Astrocyte (in vitro differentiated cells and primary cell): ENCODE data around the gene YTHDF1.

Experiments
- EZH2 ChIP-seq: IDR thresholded peaks from 2 replicates; pipeline ENCODE4 v1.6.1; 2012; ENCODE audit warnings: mild to moderate bottlenecking, low read length, inconsistent platforms; ENCODE audit not compliant: insufficient read depth
- TF ChIP-seq, protein P1 (sequence below): IDR thresholded peaks from 2 replicates; pipeline ENCODE4 v1.5.1; 2011; ENCODE audit warnings: low read depth, mild to moderate bottlenecking, inconsistent platforms, low read length, moderate library complexity; ENCODE audit not compliant: insufficient read depth

DNA sequence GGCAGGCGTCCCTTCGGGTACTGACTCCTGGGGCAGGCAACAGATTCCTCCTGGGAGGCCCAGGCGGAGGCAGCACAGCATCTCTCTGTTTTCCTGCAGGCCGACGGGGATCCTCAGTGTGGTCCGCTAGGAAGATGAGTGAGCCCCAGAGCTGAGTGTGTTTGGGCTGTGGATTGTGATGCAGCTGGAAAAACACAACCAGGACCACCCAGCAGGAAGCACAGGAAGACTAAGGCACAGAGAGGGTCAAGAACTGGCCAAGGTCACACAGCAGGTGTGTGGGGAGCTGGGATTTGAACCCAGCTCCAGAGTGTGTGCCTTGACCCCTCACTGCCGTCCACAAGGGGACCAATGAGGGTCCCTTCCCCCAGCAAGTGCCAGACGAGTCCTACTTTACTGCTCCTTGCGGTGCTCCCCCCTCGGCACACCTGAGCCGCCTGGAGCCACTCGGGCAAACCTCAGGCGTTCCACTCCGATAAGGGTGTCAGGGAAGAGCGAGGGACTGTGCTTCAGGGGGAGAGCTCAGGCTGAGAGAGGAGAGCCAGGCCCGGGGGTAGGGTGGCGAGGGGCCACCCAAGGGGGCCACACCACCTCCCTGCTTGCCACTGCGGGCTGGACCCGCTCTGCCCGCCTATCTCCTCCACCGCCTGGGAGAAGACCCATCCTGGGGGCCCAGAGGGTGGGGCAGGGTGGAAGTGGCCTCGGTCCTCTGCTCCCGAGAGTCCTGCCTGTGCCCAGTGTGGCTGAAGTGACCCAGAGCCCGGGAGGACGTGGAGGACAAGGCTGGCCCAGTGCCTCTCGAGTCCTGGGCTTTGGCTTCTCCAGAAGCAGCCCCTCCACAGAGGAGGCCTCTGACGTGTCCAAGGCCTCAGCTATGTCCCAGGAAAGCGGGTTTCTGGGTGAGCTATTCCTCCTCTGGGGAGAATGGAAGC is 63.3 kb downstream of the YTHDF1 start:
- TF ChIP-seq, protein P1, sequence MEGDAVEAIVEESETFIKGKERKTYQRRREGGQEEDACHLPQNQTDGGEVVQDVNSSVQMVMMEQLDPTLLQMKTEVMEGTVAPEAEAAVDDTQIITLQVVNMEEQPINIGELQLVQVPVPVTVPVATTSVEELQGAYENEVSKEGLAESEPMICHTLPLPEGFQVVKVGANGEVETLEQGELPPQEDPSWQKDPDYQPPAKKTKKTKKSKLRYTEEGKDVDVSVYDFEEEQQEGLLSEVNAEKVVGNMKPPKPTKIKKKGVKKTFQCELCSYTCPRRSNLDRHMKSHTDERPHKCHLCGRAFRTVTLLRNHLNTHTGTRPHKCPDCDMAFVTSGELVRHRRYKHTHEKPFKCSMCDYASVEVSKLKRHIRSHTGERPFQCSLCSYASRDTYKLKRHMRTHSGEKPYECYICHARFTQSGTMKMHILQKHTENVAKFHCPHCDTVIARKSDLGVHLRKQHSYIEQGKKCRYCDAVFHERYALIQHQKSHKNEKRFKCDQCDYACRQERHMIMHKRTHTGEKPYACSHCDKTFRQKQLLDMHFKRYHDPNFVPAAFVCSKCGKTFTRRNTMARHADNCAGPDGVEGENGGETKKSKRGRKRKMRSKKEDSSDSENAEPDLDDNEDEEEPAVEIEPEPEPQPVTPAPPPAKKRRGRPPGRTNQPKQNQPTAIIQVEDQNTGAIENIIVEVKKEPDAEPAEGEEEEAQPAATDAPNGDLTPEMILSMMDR = no peak
- TF ChIP-seq EZH2 = no peak
